Erythroblast (primary cell): ENCODE data around the gene ASXL1.
"Not testable (repeated sequence)": the region's sequence is repeated elsewhere in the genome, so short reads cannot be mapped to it uniquely, and the experiment has no call there.

ENCODE experiments used
- DNase-seq, 2 experiments: peaks; one replicate each; lab custom pipeline; 2025; lab: John Stamatoyannopoulos, UW
- GATA1 ChIP-seq: IDR thresholded peaks from 2 replicates; pipeline ENCODE4 v1.6.1; 2011; ENCODE audit warnings: low read depth, mild to moderate bottlenecking, control low read depth, low read length, moderate library complexity
- POLR2A ChIP-seq: IDR thresholded peaks from 2 replicates; pipeline ENCODE4 v1.6.1; 2011; ENCODE audit warnings: mild to moderate bottlenecking, low read length

ASXL1 gene

GRCh38 chr20:32458061-32458836 is 100.1 kb downstream of the ASXL1 start:
- TF ChIP-seq GATA1 = no peak
- TF ChIP-seq POLR2A = no peak
- no peak for DNase-seq

GRCh38 chr20:32458837-32459220 is 100.7 kb downstream of the ASXL1 start:
- DNase-seq = no peak
- no peak for TF ChIP-seq POLR2A

- no peak for TF ChIP-seq POLR2A
- TF ChIP-seq GATA1 = no peak
- no peak for DNase-seq
Measured at GRCh38 chr20:32460231-32460630, 102.1 kb downstream of the ASXL1 start.

GRCh38 chr20:32460683-32461320 is 102.7 kb downstream of the ASXL1 start:
- TF ChIP-seq GATA1 (no peak), POLR2A (no peak)
- DNase-seq = no peak

GRCh38 chr20:32461836-32462600 is 103.9 kb downstream of the ASXL1 start:
- TF ChIP-seq GATA1 (no peak), POLR2A (no peak)

GRCh38 chr20:32462900-32463641 is 104.9 kb downstream of the ASXL1 start:
- DNase-seq = no peak
- no peak for TF ChIP-seq POLR2A
- TF ChIP-seq GATA1 = no peak

More at GRCh38 chr20:32461836-32462600, 103.9 kb downstream of the ASXL1 start:
- no peak for DNase-seq

GRCh38 chr20:32463642-32464400 is 105.7 kb downstream of the ASXL1 start:
- TF ChIP-seq POLR2A (no peak), GATA1 (no peak)
- DNase-seq = no peak

- no peak for DNase-seq
- no peak for TF ChIP-seq POLR2A
- no peak for TF ChIP-seq GATA1
Measured at GRCh38 chr20:32464401-32465091, 106.4 kb downstream of the ASXL1 start.

- TF ChIP-seq GATA1 = no peak
- TF ChIP-seq POLR2A = no peak
- DNase-seq = no peak
Measured at GRCh38 chr20:32465092-32465900, 107.2 kb downstream of the ASXL1 start.

GRCh38 chr20:32465901-32466675 is 108.0 kb downstream of the ASXL1 start:
- DNase-seq = not testable (repeated sequence)
